Calu3 (cell line): ENCODE results near the gene LHB. TPM values are rescaled to one million over a fixed set of nuclear protein-coding genes. Genes with fewer than 3 reads are reported as not detected.

ENCODE experiments used
- BruUV-seq: library from RNA; stranded (reverse); fragments of 400-500 nt; replicated peaks from 2 replicates; lab custom pipeline; 2021; lab: Mats Ljungman, UMichigan
- CTCF ChIA-PET: fragments of 300-600 bp; sonication (Branson Sonifier 250); formaldehyde crosslinking; loops from one replicate; lab custom pipeline; 2022; ENCODE audit warnings: antibody characterized with exemption; lab: Charles Lee
- DNase-seq: peaks from one replicate; pipeline ENCODE4 v3.0.0; 2022
- H3K27ac Mint-ChIP-seq: one replicate; pipeline ENCODE4 v1.8.0; 2022; ENCODE audit warnings: mixed read lengths; ENCODE audit not compliant: unreplicated experiment
- H3K27me3 Mint-ChIP-seq: one replicate; pipeline ENCODE4 v1.8.0; 2022; ENCODE audit warnings: mixed read lengths; ENCODE audit not compliant: unreplicated experiment
- H3K36me3 Mint-ChIP-seq: one replicate; pipeline ENCODE4 v1.8.0; 2022; ENCODE audit warnings: mild to moderate bottlenecking, moderate library complexity, mixed read lengths; ENCODE audit not compliant: insufficient read depth, unreplicated experiment
- H3K4me1 Mint-ChIP-seq: one replicate; pipeline ENCODE4 v1.8.0; 2022; ENCODE audit warnings: mild to moderate bottlenecking, low read depth, mixed read lengths; ENCODE audit not compliant: unreplicated experiment
- H3K4me3 Mint-ChIP-seq: one replicate; pipeline ENCODE4 v1.8.0; 2022; ENCODE audit warnings: mild to moderate bottlenecking, low read depth, moderate library complexity, mixed read lengths; ENCODE audit not compliant: unreplicated experiment
- H3K9me3 Mint-ChIP-seq: one replicate; pipeline ENCODE4 v1.8.0; 2022; ENCODE audit warnings: low read depth, mixed read lengths; ENCODE audit not compliant: unreplicated experiment
- CTCF ChIP-seq: fragments of 200-600 bp; IDR thresholded peaks from one replicate; pipeline ENCODE4 v1.8.0; 2022; ENCODE audit warnings: antibody characterized with exemption; ENCODE audit not compliant: unreplicated experiment
- intact Hi-C: fragments of 100-400 bp; cut with micrococcal nuclease; formaldehyde crosslinking; loops from one replicate; pipeline ENCODE4 v1.10.0; 2022; ENCODE audit not compliant: unreplicated experiment
- total RNA-seq: library from RNA; stranded (reverse); gene quantifications from 2 replicates; pipeline ENCODE4 v1.2.3, GENCODE V29; 2022

Gene LHB
- total RNA-seq, 1 experiment from 2014 or later, result 1.1 TPM

GRCh38 chr19:49017666-49018351 lies 918 bp upstream of the LHB start:
- TF ChIP-seq CTCF, result peak; percentile 60
- peaks cover 67% of the 10 kb centered on the region for H3K36me3 Mint-ChIP-seq
- intact Hi-C loops, result no loop called here
- CTCF ChIA-PET, result interaction anchor here (0.6 to 2.5 kb wide), 5 partner anchors 20 to 80 kb away, joined by 3 to 13 read pairs (median 4); partner anchors contain the start of gene CGB7
- H3K27ac Mint-ChIP-seq, result no peak overlapping the region
- peak; percentile 76 for DNase-seq
- no TSS peak for BruUV-seq
- H3K27me3 Mint-ChIP-seq, result peaks cover 26% of the 10 kb centered on the region
- H3K4me3 Mint-ChIP-seq, result peak overlapping the region; percentile 62
- no peaks in the 10 kb centered on the region for H3K9me3 Mint-ChIP-seq
- H3K4me1 Mint-ChIP-seq, result peaks cover 30% of the 10 kb centered on the region

GRCh38 chr19:49016067-49016839 lies 638 bp downstream of the LHB start:
- peaks cover 77% of the 10 kb centered on the region for H3K36me3 Mint-ChIP-seq
- H3K27me3 Mint-ChIP-seq, result peaks cover 18% of the 10 kb centered on the region
- BruUV-seq, result no TSS peak
- H3K27ac Mint-ChIP-seq, result no peak overlapping the region
- no peaks in the 10 kb centered on the region for H3K9me3 Mint-ChIP-seq
- H3K4me3 Mint-ChIP-seq, result peak overlapping the region; percentile 10
- H3K4me1 Mint-ChIP-seq, result peaks cover 25% of the 10 kb centered on the region
- DNase-seq, result no peak
- CTCF ChIA-PET, result no interaction called here
- no peak for TF ChIP-seq CTCF
- intact Hi-C loops, result no loop called here

GRCh38 chr19:49014870-49015255 lies 2.0 kb downstream of the LHB start:
- Mint-ChIP-seq H3K4me3 (no peak overlapping the region), H3K4me1 (peaks cover 11% of the 10 kb centered on the region), H3K27ac (peak overlapping the region; percentile 15), H3K9me3 (no peaks in the 10 kb centered on the region), H3K36me3 (peaks cover 85% of the 10 kb centered on the region), H3K27me3 (peaks cover 4% of the 10 kb centered on the region)
- BruUV-seq, result no TSS peak
- no peak for DNase-seq
- no peak for TF ChIP-seq CTCF
- CTCF ChIA-PET, result no interaction called here
- intact Hi-C loops, result no loop called here

- Mint-ChIP-seq H3K9me3 (no peaks in the 10 kb centered on the region), H3K27ac (no peak overlapping the region), H3K4me1 (peaks cover 6% of the 10 kb centered on the region), H3K4me3 (no peak overlapping the region), H3K36me3 (peaks cover 85% of the 10 kb centered on the region), H3K27me3 (no peaks in the 10 kb centered on the region)
- DNase-seq, result no peak
- intact Hi-C loops, result no loop called here
- BruUV-seq, result no TSS peak
- CTCF ChIA-PET, result no interaction called here
- no peak for TF ChIP-seq CTCF
These were observed 2.6 kb downstream of the LHB start for GRCh38 chr19:49014123-49014869.
